A549 (cell line): ENCODE data around the gene SLC9A3. TPM values are rescaled to one million over a fixed set of nuclear protein-coding genes. Genes with fewer than 3 reads are reported as not detected.

Source experiments
- ATAC-seq, 2 experiments: fragments of 200-7000 bp in 1 of 2; fragments of >200 bp in 1 of 2; cut with Nextera tagmentation in 1 of 2; cut with Tn5 transposase in 1 of 2; 3 replicates each; pipeline versions ENCODE4 v1.8.0 to v1.9.1; 2018 to 2020; ENCODE audit warnings: mild to moderate bottlenecking in 1 of 2, moderate library complexity in 1 of 2
- CTCF ChIA-PET: fragments of 300-600 bp; sonication (Branson Sonifier 250); formaldehyde crosslinking; extraction: SDS; loops from one replicate; lab custom pipeline; 2021; ENCODE audit warnings: antibody characterized with exemption, inconsistent platforms; lab: Yijun Ruan, JAX
- POLR2A ChIA-PET: fragments of 350-600 bp; formaldehyde crosslinking; extraction: SDS; loops from one replicate; lab custom pipeline; 2021; ENCODE audit warnings: antibody characterized with exemption, inconsistent platforms; lab: Yijun Ruan, JAX
- DNase-seq, 2 experiments: peaks; one replicate each; pipeline versions ENCODE4 v3.0.0 to v3.0.0-alpha.2; 2011 to 2016; ENCODE audit warnings: low read depth in 1 of 2, low spot score in 1 of 2
- FAIRE-seq: peaks from 2 replicates; lab custom pipeline; 2011; peaks lifted over from hg19 to GRCh38; lab: Jason Lieb, UNC
- H3K27ac ChIP-seq, 2 experiments: fragments of >200 bp; sonication (Bioruptor Twin); formaldehyde crosslinking; 3 replicates each; pipeline ENCODE4 v1.5.1; 2016 to 2017
- H3K4me1 ChIP-seq: fragments of >200 bp; sonication (Bioruptor Twin); formaldehyde crosslinking; 3 replicates; pipeline ENCODE4 v1.6.1; 2016
- H3K4me2 ChIP-seq: fragments of >200 bp; sonication (Bioruptor Twin); formaldehyde crosslinking; 3 replicates; pipeline ENCODE4 v1.6.1; 2016
- H3K4me3 ChIP-seq: fragments of >200 bp; sonication (Bioruptor Twin); formaldehyde crosslinking; 3 replicates; pipeline ENCODE4 v1.5.1; 2016
- H3K9me3 ChIP-seq: fragments of >200 bp; sonication (Bioruptor Twin); formaldehyde crosslinking; 3 replicates; pipeline ENCODE4 v1.6.1; 2016
- CBX2 ChIP-seq: fragments of 200-600 bp; sonication (generic); IDR thresholded peaks from 2 replicates; pipeline ENCODE4 v1.6.1; 2016; ENCODE audit warnings: low read depth, mild to moderate bottlenecking, borderline replicate concordance
- CHD4 ChIP-seq: fragments of 200-600 bp; sonication (generic); IDR thresholded peaks from 2 replicates; pipeline ENCODE4 v1.6.1; 2016; ENCODE audit warnings: antibody characterized with exemption, mild to moderate bottlenecking, borderline replicate concordance
- FOXS1 ChIP-seq: fragments of 250-450 bp; sonication (Bioruptor Pico); IDR thresholded peaks from 2 replicates; pipeline ENCODE4 v1.5.0; 2020; ENCODE audit warnings: mild to moderate bottlenecking, moderate library complexity
- GATA3 ChIP-seq: IDR thresholded peaks from 2 replicates; pipeline ENCODE4 v1.6.1; 2012; ENCODE audit warnings: borderline replicate concordance
- HOXA7 ChIP-seq: fragments of 250-450 bp; sonication (Bioruptor Pico); IDR thresholded peaks from 2 replicates; pipeline ENCODE4 v1.5.0; 2020; ENCODE audit warnings: mild to moderate bottlenecking, moderate library complexity
- JUN ChIP-seq, 2 experiments: fragments of >200 bp; sonication (Bioruptor Twin); formaldehyde crosslinking; IDR thresholded peaks; 2 replicates in 1 of 2; 3 replicates in 1 of 2; pipeline ENCODE4 v1.6.1; 2016 to 2017
- KDM5A ChIP-seq: fragments of 200-600 bp; sonication (generic); IDR thresholded peaks from 2 replicates; pipeline ENCODE4 v1.6.1; 2016; ENCODE audit warnings: antibody characterized with exemption, mild to moderate bottlenecking
- NFE2L2 ChIP-seq: fragments of 150-350 bp; conservative IDR thresholded peaks from 2 replicates; pipeline ENCODE4 v1.6.1; 2014; ENCODE audit warnings: low read length
- NR3C1 ChIP-seq: fragments of >200 bp; sonication (Bioruptor Twin); formaldehyde crosslinking; IDR thresholded peaks from 3 replicates; pipeline ENCODE4 v1.6.1; 2017
- PHF8 ChIP-seq: fragments of 200-600 bp; sonication (generic); IDR thresholded peaks from 2 replicates; pipeline ENCODE4 v1.6.1; 2016; ENCODE audit warnings: low read depth, mild to moderate bottlenecking, antibody characterized with exemption, moderate library complexity, borderline replicate concordance
- POLR2AphosphoS2 ChIP-seq: conservative IDR thresholded peaks from 2 replicates; pipeline ENCODE4 v1.6.1; 2012; ENCODE audit warnings: low read length, improper control_type of control experiment, inconsistent platforms
- RCOR1 ChIP-seq: fragments of 150-350 bp; IDR thresholded peaks from 2 replicates; pipeline ENCODE4 v1.6.1; 2014; ENCODE audit warnings: antibody characterized with exemption, low read length, low read depth
- RNF2 ChIP-seq: fragments of 200-600 bp; sonication (generic); IDR thresholded peaks from 2 replicates; pipeline ENCODE4 v1.6.1; 2016; ENCODE audit warnings: low read depth, mild to moderate bottlenecking, antibody characterized with exemption, moderate library complexity, borderline replicate concordance
- SREBF2 ChIP-seq: fragments of 450-650 bp; IDR thresholded peaks from 2 replicates; pipeline ENCODE4 v1.6.1; 2014; ENCODE audit warnings: mild to moderate bottlenecking, moderate library complexity
- TFCP2L1 ChIP-seq: fragments of 250-450 bp; sonication (Bioruptor Pico); IDR thresholded peaks from 2 replicates; pipeline ENCODE4 v1.5.0; 2021; ENCODE audit warnings: mild to moderate bottlenecking
- TP53 ChIP-seq: fragments of 250-450 bp; sonication (Bioruptor Pico); IDR thresholded peaks from 2 replicates; pipeline ENCODE4 v1.5.0; 2021; ENCODE audit warnings: mild to moderate bottlenecking, moderate library complexity
- ZC3H11A ChIP-seq: fragments of 450-650 bp; IDR thresholded peaks from 2 replicates; pipeline ENCODE4 v1.6.1; 2014; ENCODE audit warnings: antibody characterized with exemption, mild to moderate bottlenecking
- ZFP36 ChIP-seq: fragments of 450-650 bp; IDR thresholded peaks from 2 replicates; pipeline ENCODE4 v1.6.1; 2014; ENCODE audit warnings: borderline replicate concordance; ENCODE audit not compliant: partially characterized antibody
- WGBS: methylation state at CpG from one replicate; pipeline ENCODE4 v1.1.6; 2017; ENCODE audit errors: missing lambda C conversion rate; 5-methylcytosine and 5-hydroxymethylcytosine counted together
- polyA plus RNA-seq, 4 experiments: library from polyadenylated mRNA; depleted of rRNA in 3 of 4; stranded (reverse); fragments of >200 nt; fragmentation: RNase III in 1 of 4; extraction: RNeasy Plus Mini Kit Qiagen cat#74134 plus additional on column Dnase treatment in 1 of 4; gene quantifications; 2 replicates in 3 of 4; 3 replicates in 1 of 4; pipeline ENCODE4 v1.2.3, GENCODE V29; 2011 to 2017
- TF ChIP-seq, protein P1 (sequence below): IDR thresholded peaks from 2 replicates; pipeline ENCODE4 v1.6.1; 2012
- TF ChIP-seq, protein P2 (sequence below): fragments of 200-600 bp; sonication (generic); IDR thresholded peaks from 2 replicates; pipeline ENCODE4 v1.6.1; 2016; ENCODE audit warnings: antibody characterized with exemption, mild to moderate bottlenecking, moderate library complexity

SLC9A3 gene
- polyA plus RNA-seq, 2 of the 4 experiments (the other 2 are of a cell fraction), result 1.3 TPM

DNA sequence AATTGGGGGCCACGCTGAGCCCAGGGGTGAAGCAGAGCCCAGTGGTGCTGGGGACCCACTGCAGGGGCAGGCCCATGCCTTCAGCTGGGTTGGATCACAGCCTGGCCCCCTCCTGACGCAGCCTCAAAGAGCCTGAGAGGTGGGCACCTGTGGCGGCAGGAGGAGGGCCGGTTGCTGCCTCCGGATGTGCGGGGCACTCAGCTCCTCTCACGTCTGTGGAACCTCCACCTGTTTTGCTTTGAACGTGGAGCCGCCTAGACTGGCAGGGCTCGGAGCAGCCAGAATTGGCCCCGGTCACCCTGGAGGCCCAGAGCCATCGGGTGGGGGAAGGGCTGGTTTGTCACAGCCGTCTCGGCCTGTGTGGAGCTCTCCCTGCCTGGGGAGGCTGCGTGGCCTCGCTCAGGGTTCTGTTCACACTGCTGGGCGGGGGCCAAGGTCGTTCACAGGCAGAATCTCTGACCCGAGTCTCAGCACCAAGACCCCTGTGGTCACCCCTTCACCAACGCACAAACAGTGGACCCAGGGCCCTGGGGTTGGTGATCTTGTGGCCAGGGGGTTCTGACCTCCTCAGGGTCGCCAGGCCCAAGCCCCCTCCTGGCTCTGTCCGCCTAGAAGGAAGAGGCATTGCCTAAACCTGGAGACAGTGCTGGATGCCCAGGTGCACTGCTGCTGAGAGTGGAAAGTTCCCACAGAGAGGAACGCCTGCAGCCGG lies 9.2 kb upstream of the SLC9A3 start:
- Histone ChIP-seq H3K27ac (no peak overlapping the region), H3K4me1 (no peaks in the 10 kb centered on the region), H3K9me3 (no peaks in the 10 kb centered on the region), H3K4me2 (no peak overlapping the region), H3K4me3 (no peak overlapping the region)
- FAIRE-seq (no peak), DNase-seq (no peak), ATAC-seq (no peak)
- CTCF ChIA-PET, result interaction anchor here (0.9 to 1.0 kb wide), 2 partner anchors 8 to 137 kb away, joined by 3 to 4 read pairs; no protein-coding TSS in a partner anchor
- WGBS, result 63% methylated on average over 14 of the region's 24 CpGs
- no peak for TF ChIP-seq ZFP36
- no peak for TF ChIP-seq PHF8
- no peak for TF ChIP-seq CBX2
- no peak for TF ChIP-seq TFCP2L1 (CRISPR knock-in tag)
- no peak for TF ChIP-seq POLR2AphosphoS2
- no peak for TF ChIP-seq CHD4
- TF ChIP-seq NFE2L2, result no peak
- POLR2A ChIA-PET, result no interaction called here

DNA sequence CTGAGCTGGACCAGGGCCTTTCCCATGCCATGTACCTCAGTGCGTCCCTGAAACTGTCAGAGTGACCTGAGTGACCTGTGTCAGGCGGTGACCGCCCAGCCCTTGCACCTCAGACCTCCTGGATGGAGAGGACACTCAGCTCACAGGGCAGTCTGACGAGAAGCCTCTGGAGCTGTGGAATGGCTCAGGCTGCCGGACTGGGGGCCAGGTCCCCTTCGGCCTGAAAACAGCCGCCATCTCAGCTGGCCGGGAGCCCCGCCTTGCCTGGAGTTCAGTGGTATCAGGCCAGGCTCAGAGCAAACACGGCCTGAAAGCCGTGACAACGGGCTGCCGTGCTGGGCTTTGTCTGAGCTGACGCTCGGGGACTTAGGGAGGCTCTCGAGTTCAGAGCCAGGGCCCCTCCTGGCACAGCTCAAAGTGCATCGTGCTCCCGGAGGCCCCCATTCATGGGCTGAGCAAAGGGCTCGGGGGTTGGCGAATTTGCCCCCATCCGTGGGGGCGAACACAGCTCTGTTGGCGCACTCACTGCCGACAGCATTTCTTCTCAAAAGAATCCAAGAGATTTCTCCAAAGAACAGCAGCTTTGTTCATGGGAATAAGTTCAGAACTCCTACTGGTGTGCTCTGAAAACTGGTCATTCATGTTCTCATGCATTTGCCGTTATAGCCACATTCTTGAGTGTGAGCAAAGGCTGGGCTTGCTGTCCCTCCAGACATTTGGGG lies 8.4 kb upstream of the SLC9A3 start:
- TF ChIP-seq ZC3H11A, result no peak
- Histone ChIP-seq H3K27ac (no peak overlapping the region), H3K4me1 (no peaks in the 10 kb centered on the region), H3K4me3 (no peak overlapping the region), H3K9me3 (no peaks in the 10 kb centered on the region), H3K4me2 (no peak overlapping the region)
- FAIRE-seq (no peak), DNase-seq (no peak), ATAC-seq (no peak)
- CTCF ChIA-PET, result interaction anchor here (0.6 to 1.6 kb wide), 4 partner anchors 9 to 138 kb away, joined by 3 to 4 read pairs (median 3); no protein-coding TSS in a partner anchor
- WGBS, result 57% methylated on average over 25 of the region's 25 CpGs
- POLR2A ChIA-PET, result no interaction called here

DNA sequence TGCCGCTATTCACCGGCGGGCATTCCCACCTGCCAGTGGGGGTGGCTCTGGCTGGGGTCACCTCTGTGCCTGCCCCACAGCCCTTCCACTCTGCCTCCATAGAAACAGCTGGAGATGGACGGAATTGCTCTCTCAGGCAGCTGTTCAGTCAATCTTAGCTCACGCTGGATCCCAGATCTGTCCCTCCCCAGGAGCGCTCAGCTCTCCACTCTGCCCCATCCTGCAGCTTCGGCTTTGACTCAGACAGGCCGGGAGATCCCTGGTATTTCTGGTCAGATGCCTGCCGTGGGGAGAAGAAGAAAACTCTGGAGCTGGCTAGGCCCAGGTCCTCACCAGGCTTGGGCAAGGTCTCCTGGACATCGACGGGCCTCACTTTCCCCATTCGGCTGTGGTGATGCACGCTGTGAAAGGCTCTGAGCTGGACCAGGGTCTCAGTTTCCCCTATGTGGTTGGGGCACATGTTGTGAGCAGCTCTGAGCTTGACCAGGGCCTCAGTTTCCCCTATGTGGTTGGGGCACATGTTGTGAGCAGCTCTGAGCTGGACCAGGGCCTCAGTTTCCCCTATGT lies 7.6 kb upstream of the SLC9A3 start:
- no peak for DNase-seq
- ATAC-seq, result no peak; a peak in 1 of 6 replicates
- no peak overlapping the region for H3K4me3 ChIP-seq
- ChIA-PET POLR2A (no interaction called here), CTCF (interaction anchor here (0.9 to 1.6 kb wide), 2 partner anchors 20 to 72 kb away, joined by 3 read pairs; no protein-coding TSS in a partner anchor)
- no peak overlapping the region for H3K27ac ChIP-seq
- no peak for FAIRE-seq
- H3K4me1 ChIP-seq, result no peaks in the 10 kb centered on the region
- TF ChIP-seq JUN (IDR thresholded peaks at IDR 0.05), result no peak
- TF ChIP-seq, protein P1, sequence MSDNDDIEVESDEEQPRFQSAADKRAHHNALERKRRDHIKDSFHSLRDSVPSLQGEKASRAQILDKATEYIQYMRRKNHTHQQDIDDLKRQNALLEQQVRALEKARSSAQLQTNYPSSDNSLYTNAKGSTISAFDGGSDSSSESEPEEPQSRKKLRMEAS, result no peak
- TF ChIP-seq KDM5A, result no peak
- no peak for TF ChIP-seq FOXS1 (CRISPR knock-in tag)
- no peak for TF ChIP-seq TP53 (CRISPR knock-in tag)
- TF ChIP-seq NR3C1, result no peak
- no peak for TF ChIP-seq GATA3
- no peak for TF ChIP-seq HOXA7 (CRISPR knock-in tag)
- no peak for TF ChIP-seq RNF2
- TF ChIP-seq SREBF2, result no peak
- no peak for TF ChIP-seq RCOR1
- TF ChIP-seq, protein P2, sequence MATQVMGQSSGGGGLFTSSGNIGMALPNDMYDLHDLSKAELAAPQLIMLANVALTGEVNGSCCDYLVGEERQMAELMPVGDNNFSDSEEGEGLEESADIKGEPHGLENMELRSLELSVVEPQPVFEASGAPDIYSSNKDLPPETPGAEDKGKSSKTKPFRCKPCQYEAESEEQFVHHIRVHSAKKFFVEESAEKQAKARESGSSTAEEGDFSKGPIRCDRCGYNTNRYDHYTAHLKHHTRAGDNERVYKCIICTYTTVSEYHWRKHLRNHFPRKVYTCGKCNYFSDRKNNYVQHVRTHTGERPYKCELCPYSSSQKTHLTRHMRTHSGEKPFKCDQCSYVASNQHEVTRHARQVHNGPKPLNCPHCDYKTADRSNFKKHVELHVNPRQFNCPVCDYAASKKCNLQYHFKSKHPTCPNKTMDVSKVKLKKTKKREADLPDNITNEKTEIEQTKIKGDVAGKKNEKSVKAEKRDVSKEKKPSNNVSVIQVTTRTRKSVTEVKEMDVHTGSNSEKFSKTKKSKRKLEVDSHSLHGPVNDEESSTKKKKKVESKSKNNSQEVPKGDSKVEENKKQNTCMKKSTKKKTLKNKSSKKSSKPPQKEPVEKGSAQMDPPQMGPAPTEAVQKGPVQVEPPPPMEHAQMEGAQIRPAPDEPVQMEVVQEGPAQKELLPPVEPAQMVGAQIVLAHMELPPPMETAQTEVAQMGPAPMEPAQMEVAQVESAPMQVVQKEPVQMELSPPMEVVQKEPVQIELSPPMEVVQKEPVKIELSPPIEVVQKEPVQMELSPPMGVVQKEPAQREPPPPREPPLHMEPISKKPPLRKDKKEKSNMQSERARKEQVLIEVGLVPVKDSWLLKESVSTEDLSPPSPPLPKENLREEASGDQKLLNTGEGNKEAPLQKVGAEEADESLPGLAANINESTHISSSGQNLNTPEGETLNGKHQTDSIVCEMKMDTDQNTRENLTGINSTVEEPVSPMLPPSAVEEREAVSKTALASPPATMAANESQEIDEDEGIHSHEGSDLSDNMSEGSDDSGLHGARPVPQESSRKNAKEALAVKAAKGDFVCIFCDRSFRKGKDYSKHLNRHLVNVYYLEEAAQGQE, result no peak
- no peaks in the 10 kb centered on the region for H3K9me3 ChIP-seq
- 57% methylated on average over 11 of the region's 13 CpGs for WGBS
- H3K4me2 ChIP-seq, result no peak overlapping the region
